ENCODE measurements around the gene C5. TPM values are rescaled to one million over a fixed set of nuclear protein-coding genes. Genes with fewer than 3 reads are reported as not detected.
A peak's percentile ranks its signal among the peaks of the same experiment; 100 is the strongest.

Gene C5
- total RNA-seq, 4 donors from 2014 or later, result 5.2 to 7.2 (median 6.2) TPM

GRCh38 chr9:121067640-121068039, 17.6 kb upstream of the C5 start:
- DNase-seq (ENCODE audit: low spot score) (no peak), ATAC-seq (ENCODE audit: low FRiP score) (no peak)
- TF ChIP-seq, protein P1, sequence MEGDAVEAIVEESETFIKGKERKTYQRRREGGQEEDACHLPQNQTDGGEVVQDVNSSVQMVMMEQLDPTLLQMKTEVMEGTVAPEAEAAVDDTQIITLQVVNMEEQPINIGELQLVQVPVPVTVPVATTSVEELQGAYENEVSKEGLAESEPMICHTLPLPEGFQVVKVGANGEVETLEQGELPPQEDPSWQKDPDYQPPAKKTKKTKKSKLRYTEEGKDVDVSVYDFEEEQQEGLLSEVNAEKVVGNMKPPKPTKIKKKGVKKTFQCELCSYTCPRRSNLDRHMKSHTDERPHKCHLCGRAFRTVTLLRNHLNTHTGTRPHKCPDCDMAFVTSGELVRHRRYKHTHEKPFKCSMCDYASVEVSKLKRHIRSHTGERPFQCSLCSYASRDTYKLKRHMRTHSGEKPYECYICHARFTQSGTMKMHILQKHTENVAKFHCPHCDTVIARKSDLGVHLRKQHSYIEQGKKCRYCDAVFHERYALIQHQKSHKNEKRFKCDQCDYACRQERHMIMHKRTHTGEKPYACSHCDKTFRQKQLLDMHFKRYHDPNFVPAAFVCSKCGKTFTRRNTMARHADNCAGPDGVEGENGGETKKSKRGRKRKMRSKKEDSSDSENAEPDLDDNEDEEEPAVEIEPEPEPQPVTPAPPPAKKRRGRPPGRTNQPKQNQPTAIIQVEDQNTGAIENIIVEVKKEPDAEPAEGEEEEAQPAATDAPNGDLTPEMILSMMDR (IDR thresholded peaks at IDR 0.05), result no peak

DNA sequence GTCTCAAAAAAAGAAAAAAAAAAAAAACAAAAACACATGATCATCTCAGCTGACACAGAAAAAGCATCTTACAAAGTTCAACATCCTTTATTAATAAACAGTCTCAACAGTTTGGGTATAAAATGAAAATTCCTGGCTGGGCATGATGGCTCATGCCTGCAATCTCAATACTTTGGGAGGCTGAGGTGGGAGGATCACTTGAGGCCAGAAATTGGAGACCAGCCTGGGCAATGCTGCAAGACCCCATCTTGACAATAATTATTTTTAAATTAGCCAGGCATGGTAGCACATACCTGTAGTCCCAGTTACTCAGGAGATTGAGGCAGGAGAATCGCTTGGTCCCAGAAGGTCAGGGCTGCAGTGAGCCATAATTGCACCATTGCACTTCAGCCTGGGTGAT, 16.8 kb upstream of the C5 start:
- DNase-seq (ENCODE audit: low spot score) (no peak), ATAC-seq (ENCODE audit: low FRiP score) (no peak)
- TF ChIP-seq, protein P1 (IDR thresholded peaks at IDR 0.05), result no peak

- ATAC-seq (ENCODE audit: low FRiP score), result peak; percentile 54
- TF ChIP-seq, protein P1 (IDR thresholded peaks at IDR 0.05), result peak in 1 of 3 donors; percentile 6
- DNase-seq (ENCODE audit: low spot score), result no peak
Observed at GRCh38 chr9:121059998-121060636, 10.0 kb upstream of the C5 start.

DNA sequence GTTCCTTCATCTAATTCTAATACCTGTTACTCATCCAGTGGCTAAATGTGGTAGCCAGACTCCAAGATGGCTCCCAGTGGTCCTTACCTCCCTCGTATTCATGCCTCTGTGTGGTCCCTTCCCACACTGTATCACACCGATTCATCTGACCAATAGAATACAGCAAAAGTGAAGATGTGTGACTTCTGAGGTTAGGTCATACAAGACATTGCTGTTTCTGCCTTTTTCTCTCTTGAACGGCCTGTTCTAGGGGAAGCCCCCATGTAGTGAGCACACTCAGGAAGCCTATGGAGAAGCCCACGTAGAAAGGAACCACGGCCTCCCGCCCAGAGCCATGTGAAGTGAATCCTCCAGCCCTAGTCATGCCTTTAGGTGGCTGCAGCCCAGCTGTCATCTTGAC, 9.4 kb upstream of the C5 start:
- TF ChIP-seq, protein P1 (IDR thresholded peaks at IDR 0.05), result no peak
- no peak for DNase-seq (ENCODE audit: low spot score)

DNA sequence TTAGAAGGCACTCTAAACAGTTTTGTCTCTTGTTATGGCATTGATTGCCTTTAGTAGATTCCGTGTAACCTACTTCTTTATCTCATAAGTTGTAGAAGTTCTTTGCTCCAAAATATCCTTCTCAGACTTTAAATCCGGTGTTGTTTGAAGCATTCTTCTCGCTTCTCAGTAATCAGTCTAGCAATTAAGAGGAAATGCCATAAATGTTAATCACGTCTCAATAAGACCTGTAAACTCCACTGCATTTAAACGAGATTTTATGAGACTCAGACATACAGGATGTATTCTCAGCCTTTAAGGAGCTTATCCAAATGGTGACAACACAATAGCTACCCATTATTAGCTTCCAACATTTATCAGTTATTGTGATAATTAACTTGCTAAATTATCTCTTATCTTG, 7.7 kb upstream of the C5 start:
- no peak for DNase-seq (ENCODE audit: low spot score)
- TF ChIP-seq, protein P1 (IDR thresholded peaks at IDR 0.05), result no peak
- ATAC-seq (ENCODE audit: low FRiP score), result no peak

More for the DNA sequence above, 9.4 kb upstream of the C5 start:
- no peak for ATAC-seq (ENCODE audit: low FRiP score)

GRCh38 chr9:121055642-121056143, 5.6 kb upstream of the C5 start:
- no peak for DNase-seq (ENCODE audit: low spot score)
- TF ChIP-seq, protein P1 (IDR thresholded peaks at IDR 0.05), result no peak
- ATAC-seq (ENCODE audit: low FRiP score), result no peak

DNA sequence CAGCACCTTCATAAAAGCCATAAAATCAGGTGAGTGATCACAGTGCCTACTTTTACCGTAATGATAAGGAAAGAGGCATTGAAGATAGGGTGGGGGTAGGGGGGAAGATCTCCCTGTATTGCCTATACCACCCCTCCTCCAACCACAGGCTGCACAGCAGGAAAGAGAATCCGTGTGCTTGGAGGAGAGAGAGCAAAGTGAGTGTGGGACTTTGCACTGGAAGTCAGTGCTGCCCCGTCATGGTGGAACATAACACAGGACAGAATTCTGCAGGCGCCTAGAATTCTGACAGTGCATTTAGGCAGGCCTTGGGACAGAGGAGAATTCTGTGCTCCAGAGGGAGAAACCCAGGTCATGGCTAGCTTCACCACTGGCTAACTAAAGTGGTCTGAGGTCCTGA, 3.5 kb upstream of the C5 start:
- TF ChIP-seq, protein P1 (IDR thresholded peaks at IDR 0.05), result no peak
- DNase-seq (ENCODE audit: low spot score) (no peak), ATAC-seq (ENCODE audit: low FRiP score) (no peak)

All from omental fat pad (tissue), 4 donors.